SJCRH30 (cell line): Measurements from ENCODE around the gene KDM5B. TPM values are rescaled to one million over a fixed set of nuclear protein-coding genes. Genes with fewer than 3 reads are reported as not detected.
"Not testable (repeated sequence)": the region's sequence is repeated elsewhere in the genome, so short reads cannot be mapped to it uniquely, and the experiment has no call there.

Source experiments
- DNase-seq, 2 experiments: peaks; one replicate each; pipeline ENCODE4 v3.0.0-alpha.2; 2015 to 2020
- H3K27ac ChIP-seq: fragments of 250-450 bp; sonication (Bioruptor Pico); 2 replicates; pipeline ENCODE4 v1.5.1; 2020; ENCODE audit warnings: mild to moderate bottlenecking, moderate library complexity
- H3K27me3 ChIP-seq: fragments of 250-450 bp; sonication (Bioruptor Pico); 2 replicates; pipeline ENCODE4 v1.5.1; 2020; ENCODE audit warnings: mild to moderate bottlenecking, moderate library complexity
- H3K36me3 ChIP-seq: fragments of 250-450 bp; sonication (Bioruptor Pico); 2 replicates; pipeline ENCODE4 v1.5.1; 2020; ENCODE audit warnings: mild to moderate bottlenecking, moderate library complexity
- H3K4me1 ChIP-seq: fragments of 250-450 bp; sonication (Bioruptor Pico); 2 replicates; pipeline ENCODE4 v1.5.1; 2020; ENCODE audit warnings: mild to moderate bottlenecking, moderate library complexity
- H3K4me3 ChIP-seq: fragments of 250-450 bp; sonication (Bioruptor Pico); 2 replicates; pipeline ENCODE4 v1.5.1; 2020; ENCODE audit warnings: mild to moderate bottlenecking, moderate library complexity
- H3K9me3 ChIP-seq: fragments of 250-450 bp; sonication (Bioruptor Pico); replicated peaks from 2 replicates; pipeline ENCODE4 v1.5.1; 2020; ENCODE audit warnings: mild to moderate bottlenecking, moderate library complexity
- total RNA-seq: library from RNA; depleted of rRNA; stranded (reverse); fragments of >200 nt; shearing (Covaris generic); gene quantifications from 2 replicates; pipeline ENCODE4 v1.2.3, GENCODE V29; 2014

The KDM5B gene
- total RNA-seq, 1 experiment from 2014 or later, result 37.0 TPM

- H3K4me3 ChIP-seq, result peak overlapping the region; percentile 72
- peak; percentile 43 to 52 for DNase-seq
- H3K27ac ChIP-seq, result peak overlapping the region; percentile 53
- H3K9me3 ChIP-seq, result no peaks in the 10 kb centered on the region
- peaks cover 4% of the 10 kb centered on the region; the same call in 1 of the 2 replicates for H3K4me1 ChIP-seq
- H3K27me3 ChIP-seq, result no peaks in the 10 kb centered on the region; the same call in 1 of the 2 replicates
- no peaks in the 10 kb centered on the region for H3K36me3 ChIP-seq
These were observed 1.3 kb downstream of the KDM5B start for GRCh38 chr1:202806845-202807450.

- peaks cover 4% of the 10 kb centered on the region; the same call in 1 of the 2 replicates for H3K4me1 ChIP-seq
- no peaks in the 10 kb centered on the region for H3K27me3 ChIP-seq
- H3K27ac ChIP-seq, result peak overlapping the region; percentile 53
- peak overlapping the region; percentile 72 for H3K4me3 ChIP-seq
- no peak for DNase-seq
- no peaks in the 10 kb centered on the region for H3K9me3 ChIP-seq
- H3K36me3 ChIP-seq, result no peaks in the 10 kb centered on the region
These were observed 2.1 kb downstream of the KDM5B start for GRCh38 chr1:202805886-202806844.

GRCh38 chr1:202804126-202804525 lies 4.1 kb downstream of the KDM5B start:
- Histone ChIP-seq H3K27ac (no peak overlapping the region), H3K4me3 (no peak overlapping the region), H3K36me3 (no peaks in the 10 kb centered on the region), H3K9me3 (no peaks in the 10 kb centered on the region), H3K4me1 (peaks cover 4% of the 10 kb centered on the region; the same call in 1 of the 2 replicates), H3K27me3 (no peaks in the 10 kb centered on the region)
- DNase-seq, result no peak

GRCh38 chr1:202802998-202803932 lies 5.0 kb downstream of the KDM5B start:
- Histone ChIP-seq H3K4me3 (no peak overlapping the region), H3K27ac (no peak overlapping the region), H3K36me3 (no peaks in the 10 kb centered on the region), H3K27me3 (no peaks in the 10 kb centered on the region), H3K9me3 (no peaks in the 10 kb centered on the region), H3K4me1 (no peaks in the 10 kb centered on the region)
- DNase-seq, result no peak

- no peak for DNase-seq
- Histone ChIP-seq H3K9me3 (no peaks in the 10 kb centered on the region), H3K27me3 (no peaks in the 10 kb centered on the region)
These were observed 6.2 kb downstream of the KDM5B start for GRCh38 chr1:202802034-202802433.

GRCh38 chr1:202801175-202801574 lies 7.0 kb downstream of the KDM5B start:
- no peaks in the 10 kb centered on the region for H3K9me3 ChIP-seq
- no peaks in the 10 kb centered on the region for H3K4me1 ChIP-seq
- no peak for DNase-seq
- no peaks in the 10 kb centered on the region for H3K27me3 ChIP-seq
- no peak overlapping the region for H3K4me3 ChIP-seq
- H3K27ac ChIP-seq, result no peak overlapping the region
- no peaks in the 10 kb centered on the region for H3K36me3 ChIP-seq

More at GRCh38 chr1:202802034-202802433, 6.2 kb downstream of the KDM5B start:
- no peaks in the 10 kb centered on the region for H3K4me1 ChIP-seq
- no peaks in the 10 kb centered on the region for H3K36me3 ChIP-seq
- no peak overlapping the region for H3K27ac ChIP-seq
- H3K4me3 ChIP-seq, result no peak overlapping the region

GRCh38 chr1:202800742-202801141 lies 7.5 kb downstream of the KDM5B start:
- Histone ChIP-seq H3K27me3 (no peaks in the 10 kb centered on the region), H3K4me3 (no peak overlapping the region), H3K9me3 (no peaks in the 10 kb centered on the region), H3K27ac (no peak overlapping the region), H3K36me3 (no peaks in the 10 kb centered on the region), H3K4me1 (no peaks in the 10 kb centered on the region)
- DNase-seq, result no peak

- Histone ChIP-seq H3K9me3 (no peaks in the 10 kb centered on the region), H3K4me3 (no peak overlapping the region), H3K27ac (no peak overlapping the region), H3K27me3 (no peaks in the 10 kb centered on the region), H3K4me1 (no peaks in the 10 kb centered on the region), H3K36me3 (no peaks in the 10 kb centered on the region)
- DNase-seq, result no peak
These were observed 9.4 kb downstream of the KDM5B start for GRCh38 chr1:202798792-202799331.

- Histone ChIP-seq H3K4me3 (no peak overlapping the region), H3K9me3 (no peaks in the 10 kb centered on the region), H3K27ac (no peak overlapping the region), H3K27me3 (no peaks in the 10 kb centered on the region), H3K4me1 (no peaks in the 10 kb centered on the region), H3K36me3 (no peaks in the 10 kb centered on the region)
- DNase-seq, result no peak
These were observed 10.0 kb downstream of the KDM5B start for GRCh38 chr1:202798260-202798659.

- no peaks in the 10 kb centered on the region for H3K4me1 ChIP-seq
These were observed 11.6 kb downstream of the KDM5B start for GRCh38 chr1:202796670-202797069.

GRCh38 chr1:202794931-202795330 lies 13.3 kb downstream of the KDM5B start:
- not testable (repeated sequence) for H3K4me3 ChIP-seq, H3K4me1 ChIP-seq, DNase-seq, H3K27ac ChIP-seq, H3K9me3 ChIP-seq, H3K27me3 ChIP-seq, H3K36me3 ChIP-seq

More at GRCh38 chr1:202796670-202797069, 11.6 kb downstream of the KDM5B start:
- DNase-seq, result no peak
- Histone ChIP-seq H3K9me3 (no peaks in the 10 kb centered on the region), H3K27me3 (no peaks in the 10 kb centered on the region), H3K27ac (no peak overlapping the region), H3K4me3 (no peak overlapping the region), H3K36me3 (no peaks in the 10 kb centered on the region)

GRCh38 chr1:202794051-202794740 lies 14.0 kb downstream of the KDM5B start:
- Histone ChIP-seq H3K4me3 (no peak overlapping the region), H3K9me3 (no peaks in the 10 kb centered on the region), H3K27me3 (no peaks in the 10 kb centered on the region), H3K27ac (no peak overlapping the region), H3K36me3 (no peaks in the 10 kb centered on the region), H3K4me1 (no peaks in the 10 kb centered on the region)
- no peak for DNase-seq

- H3K4me3 ChIP-seq, result no peak overlapping the region
- no peaks in the 10 kb centered on the region for H3K4me1 ChIP-seq
- no peaks in the 10 kb centered on the region for H3K36me3 ChIP-seq
- H3K27me3 ChIP-seq, result no peaks in the 10 kb centered on the region
- H3K9me3 ChIP-seq, result no peaks in the 10 kb centered on the region
- H3K27ac ChIP-seq, result no peak overlapping the region
- DNase-seq, result no peak
These were observed 17.0 kb downstream of the KDM5B start for GRCh38 chr1:202791077-202791747.
